Esophagus (tissue), 2 donors: ENCODE data around the gene EZH1. TPM values are rescaled to one million over a fixed set of nuclear protein-coding genes. Genes with fewer than 3 reads are reported as not detected.
"Not testable (repeated sequence)": the region's sequence is repeated elsewhere in the genome, so short reads cannot be mapped to it uniquely, and the experiment has no call there.

Experiments
- H3K27ac ChIP-seq, 2 donors: one replicate each; pipeline ENCODE4 v1.5.1; 2013; ENCODE audit warnings: low read depth in 2 of 2, mild to moderate bottlenecking in 2 of 2, inconsistent platforms in 1 of 2, low read length in 1 of 2, moderate library complexity in 1 of 2
- H3K27me3 ChIP-seq, 2 donors: one replicate each; pipeline ENCODE4 v1.6.1; 2013; ENCODE audit warnings: low read length in 2 of 2, control low read depth in 1 of 2, mild to moderate bottlenecking in 1 of 2; ENCODE audit not compliant: insufficient read depth in 2 of 2, control insufficient read depth in 1 of 2
- H3K36me3 ChIP-seq, 2 donors: one replicate each; pipeline ENCODE4 v1.6.1; 2013; ENCODE audit warnings: low read length in 1 of 2; ENCODE audit not compliant: control insufficient read depth in 2 of 2, insufficient read depth in 2 of 2
- H3K4me1 ChIP-seq, 2 donors: one replicate each; pipeline ENCODE4 v1.6.1; 2013; ENCODE audit warnings: low read length in 1 of 2; ENCODE audit not compliant: control insufficient read depth in 2 of 2, insufficient read depth in 2 of 2
- H3K4me3 ChIP-seq, 2 donors: one replicate each; pipeline ENCODE4 v1.5.1; 2013; ENCODE audit warnings: low read length in 2 of 2, mild to moderate bottlenecking in 2 of 2, low read depth in 1 of 2, moderate library complexity in 1 of 2
- H3K9me3 ChIP-seq, 2 donors: one replicate each; pipeline ENCODE4 v1.6.1; 2013; ENCODE audit warnings: mild to moderate bottlenecking in 2 of 2, low read depth in 1 of 2, low read length in 1 of 2, moderate library complexity in 1 of 2; ENCODE audit not compliant: control insufficient read depth in 2 of 2, insufficient read depth in 1 of 2
- WGBS, 2 donors: extraction: QIAGEN DNeasy Blood & Tissue Kit; methylation state at CpG; one replicate each; pipeline ENCODE4 v1.1.7; 2013; 5-methylcytosine and 5-hydroxymethylcytosine counted together
- polyA plus RNA-seq, 2 donors: library from polyadenylated mRNA; stranded (reverse); fragments of 200-250 nt; gene quantifications; one replicate each; pipeline ENCODE4 v1.2.3, GENCODE V29; 2013
- donor health status: healthy with polysubstance abuse.
- donor health status: Bipolar disorder and iron deficiency.

Gene EZH1
- polyA plus RNA-seq, 2 donors = 15.6 to 19.8 TPM

- H3K4me3 ChIP-seq = peak overlapping the region; percentile 94 to 96
- WGBS, 2 donors = 11% methylated on average over 32 of the region's 32 CpGs
- no peaks in the 10 kb centered on the region for H3K27me3 ChIP-seq
- H3K36me3 ChIP-seq = peaks cover 0 to 29% of the 10 kb centered on the region in 2 donors
- H3K4me1 ChIP-seq = peaks cover 6 to 28% of the 10 kb centered on the region in 2 donors
- H3K9me3 ChIP-seq = peaks cover 0 to 2% of the 10 kb centered on the region in 2 donors
- peak overlapping the region; percentile 97 for H3K27ac ChIP-seq
Observed at GRCh38 chr17:42673885-42674754, 70.7 kb downstream of the EZH1 start.

GRCh38 chr17:42673266-42673884 is 71.5 kb downstream of the EZH1 start:
- Histone ChIP-seq H3K4me3 (peak overlapping the region; percentile 2 to 96), H3K27ac (peak overlapping the region; percentile 97), H3K27me3 (no peaks in the 10 kb centered on the region), H3K9me3 (peaks cover 0 to 2% of the 10 kb centered on the region in 2 donors), H3K36me3 (peaks cover 0 to 29% of the 10 kb centered on the region in 2 donors), H3K4me1 (peaks cover 6 to 28% of the 10 kb centered on the region in 2 donors)
- WGBS, 2 donors = 43 to 61% methylated on average over 22 to 30 of the region's 30 CpGs

- Histone ChIP-seq H3K27me3 (no peaks in the 10 kb centered on the region), H3K9me3 (peaks cover 0 to 2% of the 10 kb centered on the region in 2 donors), H3K4me1 (peaks cover 12 to 40% of the 10 kb centered on the region in 2 donors), H3K27ac (peak overlapping the region; percentile 97), H3K4me3 (peak overlapping the region in 1 of 2 donors; percentile 9), H3K36me3 (peaks cover 0 to 33% of the 10 kb centered on the region in 2 donors)
- WGBS, 2 donors = 54 to 65% methylated on average over 28 of the region's 28 CpGs
Observed at GRCh38 chr17:42672038-42672437, 72.8 kb downstream of the EZH1 start.

GRCh38 chr17:42670789-42671657 is 73.8 kb downstream of the EZH1 start:
- Histone ChIP-seq H3K27ac (peak overlapping the region in 1 of 2 donors; percentile 45), H3K4me3 (no peak overlapping the region), H3K9me3 (peaks cover 0 to 2% of the 10 kb centered on the region in 2 donors), H3K4me1 (peaks cover 12 to 41% of the 10 kb centered on the region in 2 donors), H3K27me3 (no peaks in the 10 kb centered on the region), H3K36me3 (peaks cover 0 to 43% of the 10 kb centered on the region in 2 donors)
- 71 to 72% methylated on average over 50 of the region's 50 CpGs for WGBS, 2 donors

- peaks cover 0 to 2% of the 10 kb centered on the region in 2 donors for H3K9me3 ChIP-seq
- 32 to 40% methylated on average over 71 to 87 of the region's 87 CpGs for WGBS, 2 donors
- peak overlapping the region; percentile 61 to 71 for H3K27ac ChIP-seq
- peaks cover 12 to 41% of the 10 kb centered on the region in 2 donors for H3K4me1 ChIP-seq
- H3K27me3 ChIP-seq = no peaks in the 10 kb centered on the region
- H3K36me3 ChIP-seq = peaks cover 4 to 50% of the 10 kb centered on the region in 2 donors
- peak overlapping the region in 1 of 2 donors; percentile 25 for H3K4me3 ChIP-seq
Observed at GRCh38 chr17:42669977-42670788, 74.7 kb downstream of the EZH1 start.

- H3K27me3 ChIP-seq = no peaks in the 10 kb centered on the region
- H3K9me3 ChIP-seq = peaks cover 0 to 2% of the 10 kb centered on the region in 2 donors
- peaks cover 12 to 41% of the 10 kb centered on the region in 2 donors for H3K4me1 ChIP-seq
- no peak overlapping the region for H3K4me3 ChIP-seq
- peaks cover 4 to 50% of the 10 kb centered on the region in 2 donors for H3K36me3 ChIP-seq
- 49 to 67% methylated on average over 11 to 12 of the region's 12 CpGs for WGBS, 2 donors
- H3K27ac ChIP-seq = peak overlapping the region; percentile 61 to 71
Observed at GRCh38 chr17:42669705-42669976, 75.2 kb downstream of the EZH1 start.

- H3K27ac ChIP-seq = peak overlapping the region; percentile 73 to 86
- peaks cover 4 to 44% of the 10 kb centered on the region in 2 donors for H3K36me3 ChIP-seq
Observed at GRCh38 chr17:42667088-42667951, 77.5 kb downstream of the EZH1 start.

GRCh38 chr17:42666126-42666525 is 78.7 kb downstream of the EZH1 start:
- H3K27ac ChIP-seq = peak overlapping the region in 1 of 2 donors; percentile 26

More at GRCh38 chr17:42667088-42667951, 77.5 kb downstream of the EZH1 start:
- H3K27me3 ChIP-seq = no peaks in the 10 kb centered on the region
- WGBS, 2 donors = 35 to 39% methylated on average over 7 of the region's 7 CpGs
- no peaks in the 10 kb centered on the region for H3K9me3 ChIP-seq
- no peak overlapping the region for H3K4me3 ChIP-seq
- H3K4me1 ChIP-seq = peaks cover 9 to 34% of the 10 kb centered on the region in 2 donors

More at GRCh38 chr17:42666126-42666525, 78.7 kb downstream of the EZH1 start:
- 89 to 90% methylated on average over 9 to 15 of the region's 16 CpGs for WGBS, 2 donors
- not testable (repeated sequence) for H3K4me3 ChIP-seq, H3K9me3 ChIP-seq, H3K27me3 ChIP-seq
- Histone ChIP-seq H3K36me3 (peaks cover 4 to 41% of the 10 kb centered on the region in 2 donors), H3K4me1 (peaks cover 9 to 32% of the 10 kb centered on the region in 2 donors)
